GM13976 (cell line): ENCODE results near the gene SCP2D1.

Source experiments
- DNase-seq: peaks from one replicate; pipeline ENCODE4 v3.0.0; 2012; ENCODE audit warnings: low spot score
- in situ Hi-C: fragments of 300-500 bp; cut with MboI; formaldehyde crosslinking; loops from one replicate; pipeline ENCODE4 v1.12.0; 2022; ENCODE audit warnings: low sequenced_read_pairs, mixed read lengths, inconsistent platforms; ENCODE audit not compliant: unreplicated experiment
- TF ChIP-seq, protein P1 (sequence below): IDR thresholded peaks from 2 replicates; pipeline ENCODE4 v1.5.1; 2012; ENCODE audit warnings: borderline replicate concordance, mild to moderate bottlenecking; ENCODE audit not compliant: insufficient read depth; ENCODE audit errors: extremely low read depth, missing control alignments, control extremely low read depth

The SCP2D1 gene

DNA sequence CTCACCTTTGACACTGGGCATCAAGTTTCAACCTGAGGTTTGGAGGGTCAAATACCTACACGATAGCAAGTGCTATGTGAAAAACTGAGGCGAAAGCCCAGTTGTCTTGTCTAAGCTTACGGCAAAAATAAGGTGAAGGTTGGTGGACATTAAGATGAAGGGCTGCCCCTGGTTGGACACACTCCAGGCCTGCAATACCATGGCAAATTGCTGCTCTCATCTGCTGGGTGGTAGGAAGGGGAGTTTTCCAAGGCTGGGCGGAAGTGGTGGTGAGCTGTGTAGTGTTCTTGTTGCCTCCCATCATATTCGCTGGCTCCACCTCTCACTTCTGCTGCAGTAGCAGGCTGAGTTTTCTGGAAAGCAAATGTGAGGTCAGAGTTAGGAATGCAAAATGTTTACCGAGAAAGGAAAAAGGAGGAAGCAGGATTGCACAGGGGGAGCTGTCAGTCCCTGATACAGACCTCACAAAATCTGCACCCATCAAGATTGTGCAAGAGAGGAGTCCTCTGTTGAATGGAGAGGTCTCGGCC lies 33.7 kb downstream of the SCP2D1 start:
- in situ Hi-C loops: no loop called here
- DNase-seq: no peak
- TF ChIP-seq, protein P1, sequence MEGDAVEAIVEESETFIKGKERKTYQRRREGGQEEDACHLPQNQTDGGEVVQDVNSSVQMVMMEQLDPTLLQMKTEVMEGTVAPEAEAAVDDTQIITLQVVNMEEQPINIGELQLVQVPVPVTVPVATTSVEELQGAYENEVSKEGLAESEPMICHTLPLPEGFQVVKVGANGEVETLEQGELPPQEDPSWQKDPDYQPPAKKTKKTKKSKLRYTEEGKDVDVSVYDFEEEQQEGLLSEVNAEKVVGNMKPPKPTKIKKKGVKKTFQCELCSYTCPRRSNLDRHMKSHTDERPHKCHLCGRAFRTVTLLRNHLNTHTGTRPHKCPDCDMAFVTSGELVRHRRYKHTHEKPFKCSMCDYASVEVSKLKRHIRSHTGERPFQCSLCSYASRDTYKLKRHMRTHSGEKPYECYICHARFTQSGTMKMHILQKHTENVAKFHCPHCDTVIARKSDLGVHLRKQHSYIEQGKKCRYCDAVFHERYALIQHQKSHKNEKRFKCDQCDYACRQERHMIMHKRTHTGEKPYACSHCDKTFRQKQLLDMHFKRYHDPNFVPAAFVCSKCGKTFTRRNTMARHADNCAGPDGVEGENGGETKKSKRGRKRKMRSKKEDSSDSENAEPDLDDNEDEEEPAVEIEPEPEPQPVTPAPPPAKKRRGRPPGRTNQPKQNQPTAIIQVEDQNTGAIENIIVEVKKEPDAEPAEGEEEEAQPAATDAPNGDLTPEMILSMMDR: no peak

DNA sequence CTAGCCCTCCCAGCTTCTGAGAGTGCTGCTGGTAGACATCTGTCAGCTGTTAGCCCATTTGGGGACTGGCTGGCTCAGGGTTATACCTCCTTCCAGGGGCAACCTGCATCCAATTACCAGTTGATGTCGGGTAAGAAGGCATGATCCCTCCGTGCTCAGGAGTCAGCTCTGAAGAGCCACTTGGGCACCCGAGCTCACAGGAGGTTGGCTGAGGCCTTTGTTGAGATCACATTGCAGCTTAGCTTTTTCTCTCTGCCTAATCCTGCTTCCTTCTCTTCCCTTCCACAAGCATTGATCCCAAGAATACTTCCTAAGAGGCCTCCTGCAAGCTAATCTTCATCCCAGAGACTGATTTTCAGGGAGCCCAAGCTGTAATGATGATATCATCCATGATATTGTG lies 35.5 kb downstream of the SCP2D1 start:
- TF ChIP-seq, protein P1: no peak
- in situ Hi-C loops: no loop called here
- DNase-seq: no peak

DNA sequence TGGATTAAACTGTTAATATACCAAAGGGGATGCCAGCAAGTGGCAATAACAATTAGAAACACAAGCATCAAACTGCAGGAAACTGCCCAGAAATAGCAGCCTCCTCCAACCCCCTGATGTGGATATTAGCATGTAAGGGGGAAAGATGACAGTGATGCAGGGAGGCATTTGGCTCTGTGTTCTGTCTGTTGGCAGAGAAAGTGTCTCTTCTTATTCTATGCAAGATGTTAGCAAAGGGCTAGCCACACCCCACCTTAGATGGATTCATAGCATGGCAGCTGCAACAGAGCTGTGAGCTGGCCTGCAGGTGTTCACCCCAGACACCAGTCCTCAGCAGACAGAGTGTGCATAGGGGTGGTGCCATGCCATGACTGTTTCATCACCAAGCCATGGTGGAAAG lies 38.0 kb downstream of the SCP2D1 start:
- TF ChIP-seq, protein P1: no peak
- in situ Hi-C loops: no loop called here
- no peak for DNase-seq

GRCh38 chr20:18852318-18852717 lies 38.7 kb downstream of the SCP2D1 start:
- no peak for DNase-seq
- TF ChIP-seq, protein P1: no peak
- in situ Hi-C loops: no loop called here

GRCh38 chr20:18853216-18853615 lies 39.6 kb downstream of the SCP2D1 start:
- DNase-seq: no peak
- in situ Hi-C loops: no loop called here
- TF ChIP-seq, protein P1: no peak

DNA sequence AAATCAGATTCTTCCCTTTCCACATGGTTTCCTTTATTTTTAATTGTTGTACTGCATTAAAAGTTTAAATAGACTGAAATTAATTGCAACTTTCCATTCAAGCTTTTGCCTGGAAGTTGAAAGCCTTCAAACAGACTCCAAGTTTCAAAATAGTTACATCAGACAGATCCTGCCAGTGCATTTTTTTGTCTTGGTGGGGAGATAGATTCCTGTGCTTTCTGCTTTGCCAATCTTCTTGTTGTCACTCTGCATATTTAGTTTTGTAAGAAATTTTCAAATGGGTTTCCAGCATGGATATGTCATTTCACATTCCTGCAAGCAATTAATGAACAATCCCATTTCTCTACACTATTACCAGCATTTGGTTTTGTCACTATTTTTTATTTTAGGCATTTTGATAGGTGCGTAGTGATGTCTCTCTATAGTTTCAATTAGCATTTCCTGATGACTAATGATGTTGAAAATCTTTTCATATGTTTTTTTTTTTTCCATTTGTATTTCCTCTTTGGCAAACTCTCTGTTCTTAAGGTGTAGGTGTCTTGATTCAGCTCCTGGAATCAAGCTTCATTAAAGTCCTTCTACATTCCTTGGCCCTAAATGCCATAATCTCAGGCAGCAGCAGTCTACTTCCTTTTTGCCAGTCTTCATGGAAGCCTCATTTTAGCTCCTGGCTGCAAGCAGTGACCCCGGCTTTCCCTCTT lies 40.5 kb downstream of the SCP2D1 start:
- in situ Hi-C loops: no loop called here
- DNase-seq: no peak
- TF ChIP-seq, protein P1: no peak
